OCI-LY1 (cell line): ENCODE results near the gene MACROD2.

ENCODE experiments used
- H2AFZ ChIP-seq: fragments of 200-600 bp; sonication (generic), shearing (Covaris generic); 2 replicates; pipeline ENCODE4 v1.6.0; 2014; ENCODE audit warnings: antibody characterized with exemption, mild to moderate bottlenecking, low read length
- H3F3A ChIP-seq: fragments of 200-600 bp; sonication (generic), shearing (Covaris generic); 2 replicates; pipeline ENCODE4 v1.6.0; 2014; ENCODE audit warnings: mild to moderate bottlenecking, antibody characterized with exemption, low read length, moderate library complexity; ENCODE audit not compliant: insufficient read depth
- H3K27ac ChIP-seq: fragments of 200-600 bp; sonication (generic); 2 replicates; pipeline ENCODE4 v1.5.1; 2014; ENCODE audit warnings: low read length, mixed run types, mild to moderate bottlenecking, low read depth; ENCODE audit not compliant: poor library complexity, severe bottlenecking
- H3K27me3 ChIP-seq: fragments of 200-600 bp; sonication (generic); 2 replicates; pipeline ENCODE4 v1.6.0; 2014; ENCODE audit warnings: antibody characterized with exemption, mild to moderate bottlenecking, low read length, moderate library complexity; ENCODE audit not compliant: insufficient read depth
- H3K36me3 ChIP-seq: fragments of 200-600 bp; sonication (generic); 2 replicates; pipeline ENCODE4 v1.6.1; 2014; ENCODE audit warnings: mild to moderate bottlenecking, antibody characterized with exemption, low read length, moderate library complexity, mixed read lengths; ENCODE audit not compliant: insufficient read depth
- H3K4me1 ChIP-seq: fragments of 200-600 bp; sonication (generic); 2 replicates; pipeline ENCODE4 v1.5.1; 2014; ENCODE audit warnings: mild to moderate bottlenecking, low read length, moderate library complexity; ENCODE audit not compliant: insufficient read depth, severe bottlenecking
- H3K4me2 ChIP-seq: fragments of 200-600 bp; sonication (generic), shearing (Covaris generic); 2 replicates; pipeline ENCODE4 v1.6.1; 2014; ENCODE audit warnings: low read length
- H3K4me3 ChIP-seq: fragments of 200-600 bp; sonication (generic); 2 replicates; pipeline ENCODE4 v1.5.1; 2014; ENCODE audit warnings: low read length, low read depth, mild to moderate bottlenecking, mixed read lengths; ENCODE audit not compliant: poor library complexity, severe bottlenecking
- H3K79me2 ChIP-seq: fragments of 200-600 bp; shearing (Covaris generic); 2 replicates; pipeline ENCODE4 v1.6.1; 2016; ENCODE audit warnings: mixed run types, low read length, mixed read lengths; ENCODE audit not compliant: insufficient read depth
- H3K9ac ChIP-seq: fragments of 200-600 bp; sonication (generic), shearing (Covaris generic); 2 replicates; pipeline ENCODE4 v1.6.1; 2014; ENCODE audit warnings: mild to moderate bottlenecking, low read length, mixed read lengths
- H3K9me2 ChIP-seq: fragments of 200-600 bp; sonication (generic), shearing (Covaris generic); 2 replicates; pipeline ENCODE4 v1.6.1; 2014; ENCODE audit warnings: low read depth, mild to moderate bottlenecking, low read length, mixed read lengths
- H3K9me3 ChIP-seq: fragments of 200-600 bp; shearing (Covaris generic); 2 replicates; pipeline ENCODE4 v1.6.1; 2014; ENCODE audit warnings: low read length, mixed read lengths
- H4K20me1 ChIP-seq: fragments of 200-600 bp; sonication (generic), shearing (Covaris generic); 2 replicates; pipeline ENCODE4 v1.6.0; 2016; ENCODE audit warnings: mild to moderate bottlenecking, low read length; ENCODE audit not compliant: insufficient read depth
- CTCF ChIP-seq: fragments of 200-600 bp; sonication (generic), shearing (Covaris generic); IDR thresholded peaks from 2 replicates; pipeline ENCODE4 v1.5.1; 2017; ENCODE audit warnings: mild to moderate bottlenecking, antibody characterized with exemption, low read length, moderate library complexity, mixed read lengths
- EZH2 ChIP-seq: fragments of 200-600 bp; sonication (generic), shearing (Covaris generic); IDR thresholded peaks from 2 replicates; pipeline ENCODE4 v1.8.0; 2017; ENCODE audit warnings: borderline replicate concordance, mixed run types, mild to moderate bottlenecking, antibody characterized with exemption, low read length, moderate library complexity, mixed read lengths

The MACROD2 gene

DNA sequence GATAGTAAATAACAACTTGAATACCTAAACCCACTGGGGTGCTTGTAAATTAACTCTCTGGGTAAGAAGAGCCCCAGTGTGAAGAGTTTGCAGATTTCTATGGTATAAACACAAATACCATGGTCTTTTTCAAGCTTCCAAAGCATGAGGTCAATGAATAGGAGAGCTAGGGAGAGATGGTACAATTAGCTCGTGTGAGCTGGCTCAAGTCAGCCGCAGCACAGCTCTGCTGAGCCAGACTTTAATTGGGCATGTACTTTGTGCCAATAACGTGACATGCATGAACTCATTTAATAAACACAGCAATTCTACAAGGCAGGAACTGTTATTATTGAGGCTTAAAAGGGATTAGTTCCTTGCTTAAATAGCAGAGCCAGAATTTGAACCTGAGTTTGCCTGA is 1893.7 kb downstream of the MACROD2 start:
- Histone ChIP-seq H3K27ac (no peak overlapping the region), H3K79me2 (no peaks in the 10 kb centered on the region), H3K4me3 (no peak overlapping the region), H2AFZ (no peak overlapping the region), H3F3A (no peaks in the 10 kb centered on the region), H4K20me1 (no peaks in the 10 kb centered on the region), H3K27me3 (no peaks in the 10 kb centered on the region), H3K4me1 (no peaks in the 10 kb centered on the region), H3K36me3 (no peaks in the 10 kb centered on the region), H3K4me2 (no peak overlapping the region), H3K9me3 (no peaks in the 10 kb centered on the region), H3K9ac (no peak overlapping the region), H3K9me2 (no peaks in the 10 kb centered on the region)
- TF ChIP-seq CTCF (no peak), EZH2 (no peak)

DNA sequence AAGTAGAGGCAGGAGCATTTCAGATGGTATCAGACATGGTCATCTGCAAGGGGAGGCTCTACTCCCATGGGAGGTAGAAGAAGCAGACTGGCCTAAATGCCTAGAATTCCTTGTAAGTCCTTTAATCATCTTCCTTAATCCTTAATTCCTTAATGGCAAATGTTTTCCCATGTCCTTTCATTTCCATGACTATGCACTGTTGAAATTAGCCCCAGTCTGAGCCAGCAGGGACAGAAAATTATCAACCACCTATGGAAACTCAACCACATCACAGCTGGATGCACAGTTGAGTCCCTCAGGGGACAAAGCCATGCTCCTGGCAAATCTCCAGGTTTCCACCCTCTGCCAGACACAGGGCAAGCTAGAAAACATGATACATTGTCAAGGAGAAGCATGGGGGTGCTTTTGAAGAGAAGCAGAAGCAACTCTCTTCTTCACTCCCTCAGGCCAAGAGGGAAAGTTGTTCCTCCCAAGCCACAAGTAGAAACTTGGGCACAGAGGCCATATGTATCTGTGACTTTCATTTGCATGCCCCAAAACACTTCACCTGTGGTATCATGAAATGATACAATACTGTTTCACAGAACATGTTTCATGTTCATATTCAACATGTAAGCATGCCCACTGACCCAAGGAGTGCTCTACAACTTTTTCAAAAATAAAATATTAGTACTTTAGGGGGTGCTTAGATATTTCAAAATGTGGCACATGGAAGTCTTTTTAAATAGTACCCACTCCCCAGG is 1894.4 kb downstream of the MACROD2 start:
- Histone ChIP-seq H3F3A (no peaks in the 10 kb centered on the region), H3K4me1 (no peaks in the 10 kb centered on the region), H3K9me3 (no peaks in the 10 kb centered on the region), H3K9me2 (no peaks in the 10 kb centered on the region), H3K27me3 (no peaks in the 10 kb centered on the region), H4K20me1 (no peaks in the 10 kb centered on the region), H3K4me3 (no peak overlapping the region), H2AFZ (no peak overlapping the region), H3K36me3 (no peaks in the 10 kb centered on the region), H3K9ac (no peak overlapping the region), H3K27ac (no peak overlapping the region), H3K79me2 (no peaks in the 10 kb centered on the region), H3K4me2 (no peak overlapping the region)
- TF ChIP-seq EZH2, result no peak
- no peak for TF ChIP-seq CTCF

DNA sequence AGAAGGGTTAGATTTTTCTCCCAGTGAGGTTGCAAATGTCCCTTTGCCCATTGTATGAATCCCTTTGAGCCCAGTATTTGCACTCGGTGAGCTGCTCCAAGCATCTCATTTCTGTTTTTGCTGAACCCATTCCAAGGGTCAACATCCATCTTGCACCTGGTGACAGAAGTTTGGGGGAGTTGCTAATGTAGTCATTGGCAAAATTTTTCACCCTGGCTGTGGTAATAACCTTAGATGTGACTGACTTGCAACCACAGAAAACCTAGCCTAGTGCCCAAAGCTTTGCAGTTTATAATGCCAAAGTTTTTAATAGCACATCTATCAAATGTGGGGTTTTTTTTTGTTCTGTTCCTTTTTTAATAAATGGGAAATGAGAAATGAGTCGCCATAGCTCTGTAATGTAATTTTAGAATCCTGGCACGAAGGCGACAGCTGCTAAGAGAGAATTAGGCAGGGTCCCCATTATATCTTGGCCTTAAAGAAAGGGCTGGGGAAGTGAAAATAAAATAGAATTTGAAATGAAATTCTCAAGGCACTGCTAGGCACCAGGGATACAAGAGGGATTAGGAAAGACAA is 1895.2 kb downstream of the MACROD2 start:
- no peaks in the 10 kb centered on the region for H3K27me3 ChIP-seq
- H3K4me1 ChIP-seq, result no peaks in the 10 kb centered on the region
- H3K36me3 ChIP-seq, result no peaks in the 10 kb centered on the region
- H3K9me3 ChIP-seq, result no peaks in the 10 kb centered on the region
- no peak overlapping the region for H2AFZ ChIP-seq
- no peaks in the 10 kb centered on the region for H3F3A ChIP-seq
- H3K9me2 ChIP-seq, result no peaks in the 10 kb centered on the region
- no peak overlapping the region for H3K9ac ChIP-seq
- no peak overlapping the region for H3K4me3 ChIP-seq
- H3K27ac ChIP-seq, result no peak overlapping the region
- H4K20me1 ChIP-seq, result no peaks in the 10 kb centered on the region
- no peak overlapping the region for H3K4me2 ChIP-seq
- TF ChIP-seq EZH2 (no peak), CTCF (no peak)
- H3K79me2 ChIP-seq, result no peaks in the 10 kb centered on the region
